Measurements from ENCODE around the gene TAF7.

TAF7 gene
- long read RNA-seq, transcript TAF7-201 (1 exons, 2,334 nt), result major isoform, 210 of 211 reads
- long read RNA-seq, partial matches to known transcripts, result 0 of 211 reads
- long read RNA-seq, other reads (novel, unspliced or antisense), result 1 of 211 reads

DNA sequence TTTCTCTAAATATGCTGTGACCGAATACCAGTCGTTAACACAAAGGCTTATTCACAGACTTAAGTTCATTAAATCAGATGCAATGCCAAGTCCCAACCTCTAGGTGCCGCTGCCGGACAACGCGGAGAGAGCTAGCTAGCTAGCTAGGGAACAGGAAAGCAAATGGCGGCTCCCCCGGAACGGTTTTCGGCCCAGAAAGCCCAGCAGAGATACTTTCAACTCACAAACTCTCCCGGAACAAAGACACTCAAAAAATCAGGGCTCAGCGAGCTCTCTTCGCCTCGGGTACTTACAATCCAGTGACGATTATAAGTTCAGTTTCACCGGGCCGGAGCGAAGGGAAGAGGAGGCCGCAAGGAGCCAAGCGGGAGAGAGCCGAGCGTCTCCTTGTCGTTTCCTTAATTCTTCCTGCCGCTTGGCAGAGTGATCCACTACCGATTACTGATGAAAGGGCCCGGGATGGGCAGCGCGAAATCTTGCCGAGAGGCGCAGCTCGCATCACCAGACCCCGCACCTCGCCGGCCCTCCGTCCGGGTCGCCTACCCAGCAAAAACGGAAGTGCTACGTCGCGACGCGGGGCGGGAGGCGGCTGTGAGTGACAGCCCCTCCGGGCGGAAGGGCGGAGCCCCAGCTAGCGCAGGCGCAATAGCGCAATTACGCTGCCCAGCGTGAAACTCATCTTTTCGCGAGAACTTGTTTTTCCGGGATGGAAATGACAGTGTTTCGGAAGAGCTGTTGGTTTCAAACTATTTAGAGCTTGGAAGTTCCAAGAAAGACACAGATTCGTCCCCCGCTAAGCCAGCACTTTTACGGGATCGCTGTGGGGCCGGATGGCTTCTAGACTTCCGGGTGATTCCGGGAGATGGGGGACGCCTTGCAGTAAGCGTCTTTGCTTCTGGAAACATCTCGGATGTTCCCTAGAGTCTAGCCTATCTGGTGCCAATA, at the start of gene TAF7:
Gene TAF7 (minus strand): TSS at position 560 of the 945 bp plus-strand sequence. CDS start 740 bp downstream, outside the sequence.
- TF ChIP-seq GABPA (IDR thresholded peaks at IDR 0.05; ENCODE audit: low read depth) (peak; percentile 42; the same call in 1 of the 2 replicates), CTCF (IDR thresholded peaks at IDR 0.05; ENCODE audit: insufficient read depth, low read length) (peak; percentile 76), SPI1 (IDR thresholded peaks at IDR 0.05; ENCODE audit: borderline replicate concordance, low read depth) (peak; percentile 93), POLR2AphosphoS5 (IDR thresholded peaks at IDR 0.05; ENCODE audit: low read depth) (peak; percentile 81), REST (IDR thresholded peaks at IDR 0.05; ENCODE audit: insufficient replicate concordance, low read depth) (peak; percentile 45)
- DNase-seq (ENCODE audit: low read depth in 1 of 2, low spot score in 1 of 2), result peak; percentile 64 to 88

DNA sequence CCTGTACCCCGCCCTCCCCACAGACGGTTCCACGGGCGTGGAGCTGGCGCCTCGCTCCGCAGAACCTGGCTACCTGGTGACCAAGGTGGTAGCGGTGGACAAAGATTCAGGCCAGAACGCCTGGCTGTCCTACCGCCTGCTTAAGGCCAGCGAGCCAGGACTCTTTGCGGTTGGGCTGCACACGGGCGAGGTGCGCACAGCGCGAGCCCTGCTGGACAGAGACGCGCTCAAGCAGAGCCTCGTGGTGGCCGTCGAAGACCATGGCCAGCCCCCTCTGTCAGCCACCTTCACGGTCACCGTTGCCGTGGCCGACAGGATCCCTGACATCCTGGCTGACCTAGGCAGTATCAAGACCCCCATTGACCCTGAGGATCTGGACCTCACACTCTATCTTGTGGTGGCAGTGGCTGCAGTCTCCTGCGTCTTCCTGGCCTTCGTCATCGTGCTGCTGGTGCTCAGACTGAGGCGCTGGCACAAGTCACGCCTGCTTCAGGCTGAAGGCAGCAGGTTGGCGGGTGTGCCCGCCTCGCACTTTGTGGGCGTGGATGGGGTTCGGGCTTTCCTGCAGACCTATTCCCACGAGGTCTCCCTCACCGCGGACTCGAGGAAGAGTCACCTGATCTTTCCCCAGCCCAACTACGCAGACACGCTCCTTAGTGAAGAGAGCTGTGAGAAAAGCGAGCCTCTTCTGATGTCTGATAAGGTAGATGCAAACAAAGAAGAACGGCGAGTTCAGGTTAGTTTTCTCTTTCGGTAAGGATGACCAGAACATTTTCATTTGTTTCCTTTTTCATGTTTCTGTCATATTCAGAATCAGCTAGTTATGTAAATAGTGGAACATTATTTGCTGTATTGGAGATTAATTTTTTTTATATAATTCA, 45.7 kb upstream of the TAF7 start:
- no peaks in the 10 kb centered on the region for H3K27me3 ChIP-seq (ENCODE audit: insufficient read depth, poor library complexity, severe bottlenecking)
- TF ChIP-seq GABPA (IDR thresholded peaks at IDR 0.05; ENCODE audit: low read depth) (no peak), SPI1 (IDR thresholded peaks at IDR 0.05; ENCODE audit: borderline replicate concordance, low read depth) (no peak), POLR2AphosphoS5 (IDR thresholded peaks at IDR 0.05; ENCODE audit: low read depth) (no peak), REST (IDR thresholded peaks at IDR 0.05; ENCODE audit: insufficient replicate concordance, low read depth) (no peak), CTCF (IDR thresholded peaks at IDR 0.05; ENCODE audit: insufficient read depth, low read length) (no peak)
- no peak overlapping the region for H3K4me3 ChIP-seq (replicated peaks; ENCODE audit: insufficient read depth, low read length)
- DNase-seq (ENCODE audit: low read depth in 1 of 2, low spot score in 1 of 2), result no peak
- H3K27ac ChIP-seq (replicated peaks), result no peak overlapping the region

More for the DNA sequence above, at the start of gene TAF7:
- H3K27me3 ChIP-seq (ENCODE audit: insufficient read depth, poor library complexity, severe bottlenecking), result no peaks in the 10 kb centered on the region
- peak within 1 kb of the TSS; percentile 84 for H3K27ac ChIP-seq (replicated peaks)
- peak within 1 kb of the TSS; percentile 47 for H3K4me3 ChIP-seq (replicated peaks; ENCODE audit: insufficient read depth, low read length)

DNA sequence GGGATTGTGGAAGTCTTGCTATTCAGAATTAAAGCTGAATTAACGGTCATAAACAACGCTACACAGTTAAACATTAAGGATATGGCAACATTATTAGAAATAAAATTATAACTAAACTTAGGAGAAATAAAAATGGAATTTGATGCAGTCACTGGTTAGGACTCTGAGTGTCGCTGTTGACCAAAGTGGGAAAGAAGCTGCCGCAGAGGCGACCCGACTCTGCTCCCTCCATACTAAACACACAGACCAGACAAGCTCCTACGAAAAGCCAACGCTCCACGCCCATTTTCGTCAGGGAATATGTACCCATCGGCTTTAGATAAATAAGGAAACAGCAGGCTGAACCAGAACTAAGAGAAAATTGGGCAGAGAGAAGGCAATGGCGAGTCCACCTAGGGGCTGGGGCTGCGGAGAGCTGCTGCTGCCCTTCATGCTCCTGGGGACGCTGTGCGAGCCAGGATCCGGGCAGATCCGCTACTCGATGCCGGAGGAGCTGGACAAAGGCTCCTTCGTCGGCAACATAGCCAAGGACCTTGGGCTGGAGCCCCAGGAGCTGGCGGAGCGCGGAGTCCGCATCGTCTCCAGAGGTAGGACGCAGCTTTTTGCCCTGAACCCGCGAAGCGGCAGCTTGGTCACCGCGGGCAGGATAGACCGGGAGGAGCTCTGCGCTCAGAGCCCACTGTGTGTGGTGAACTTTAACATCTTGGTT, 43.5 kb upstream of the TAF7 start, which contains the start of gene PCDHGA5:
Gene PCDHGA5 (plus strand): TSS at position 211 of the 709 bp plus-strand sequence. CDS start 169 bp downstream, at position 380.
- TF ChIP-seq GABPA (IDR thresholded peaks at IDR 0.05; ENCODE audit: low read depth), result no peak
- TF ChIP-seq REST (IDR thresholded peaks at IDR 0.05; ENCODE audit: insufficient replicate concordance, low read depth), result no peak
- no peak for TF ChIP-seq SPI1 (IDR thresholded peaks at IDR 0.05; ENCODE audit: borderline replicate concordance, low read depth)
- TF ChIP-seq POLR2AphosphoS5 (IDR thresholded peaks at IDR 0.05; ENCODE audit: low read depth), result no peak
- TF ChIP-seq CTCF (IDR thresholded peaks at IDR 0.05; ENCODE audit: insufficient read depth, low read length), result no peak
- DNase-seq (ENCODE audit: low read depth in 1 of 2, low spot score in 1 of 2), result no peak
- Histone ChIP-seq H3K4me3 (replicated peaks; ENCODE audit: insufficient read depth, low read length) (peak within 1 kb of the TSS; percentile 16), H3K27me3 (ENCODE audit: insufficient read depth, poor library complexity, severe bottlenecking) (no peaks in the 10 kb centered on the region), H3K27ac (replicated peaks) (no peak within 1 kb of the TSS)

All from HL-60 (cell line).